ENCODE data around the gene IFRD1.
"Not testable (repeated sequence)": the region's sequence is repeated elsewhere in the genome, so short reads cannot be mapped to it uniquely, and the experiment has no call there.

Gene IFRD1

DNA sequence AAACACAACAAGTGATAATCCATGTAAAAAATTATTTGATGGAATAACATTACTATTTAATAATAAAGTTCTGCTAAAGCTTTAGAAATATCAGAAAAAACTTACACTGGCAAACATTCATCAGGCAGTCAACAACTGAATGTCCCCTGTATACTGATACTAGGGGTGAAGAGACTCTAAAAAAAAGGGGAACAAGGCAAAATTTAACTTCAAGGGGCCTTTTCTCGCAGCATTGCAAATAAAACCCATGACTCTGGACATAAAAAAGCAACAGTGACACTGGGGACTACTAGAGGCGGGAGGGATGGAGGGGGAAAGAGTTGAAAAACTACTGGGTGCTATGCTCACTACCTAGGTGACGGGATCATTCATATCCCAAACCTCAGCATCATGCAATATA, 5.8 kb upstream of the IFRD1 start:
- DNase-seq = no peak

DNA sequence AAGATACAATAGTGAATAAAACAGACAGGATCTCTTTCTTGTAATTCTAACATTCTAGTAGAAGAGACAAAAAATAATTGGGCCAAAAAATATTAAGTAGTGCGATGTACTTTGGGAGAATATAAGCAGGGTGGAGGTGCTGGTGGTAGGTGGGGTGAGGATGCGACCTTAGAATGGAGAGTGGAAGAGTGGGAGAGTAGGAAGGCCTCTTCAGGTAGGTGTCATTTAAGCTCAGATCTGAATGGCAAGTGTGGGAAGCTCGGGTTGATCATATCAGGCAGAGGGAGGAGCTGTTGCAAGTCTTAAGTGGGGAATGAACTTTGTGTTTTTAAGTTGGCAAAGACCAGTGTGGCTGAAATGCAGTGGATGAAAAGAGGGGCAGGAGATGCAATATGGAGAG, 3.8 kb upstream of the IFRD1 start:
- no peak for DNase-seq

DNA sequence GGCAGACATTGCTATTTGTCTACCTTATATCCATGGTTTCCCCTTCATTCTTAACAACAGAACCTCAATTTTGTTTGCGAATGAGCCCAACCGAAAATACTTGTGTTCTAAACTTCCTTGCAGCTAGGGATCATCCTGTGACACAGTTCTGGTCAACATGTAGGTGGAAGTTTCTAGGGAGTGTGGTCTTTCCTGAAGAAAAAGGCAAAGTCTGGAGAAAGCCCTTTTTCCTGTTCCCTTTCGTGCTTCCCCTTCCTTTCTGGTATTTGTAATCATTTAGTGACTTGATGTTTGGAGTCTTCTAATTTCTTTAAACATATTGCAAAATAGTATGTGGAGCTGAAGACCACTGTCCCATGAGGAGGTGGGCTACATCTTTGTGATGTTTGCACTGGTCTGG, 2.9 kb upstream of the IFRD1 start:
- no peak for DNase-seq

DNA sequence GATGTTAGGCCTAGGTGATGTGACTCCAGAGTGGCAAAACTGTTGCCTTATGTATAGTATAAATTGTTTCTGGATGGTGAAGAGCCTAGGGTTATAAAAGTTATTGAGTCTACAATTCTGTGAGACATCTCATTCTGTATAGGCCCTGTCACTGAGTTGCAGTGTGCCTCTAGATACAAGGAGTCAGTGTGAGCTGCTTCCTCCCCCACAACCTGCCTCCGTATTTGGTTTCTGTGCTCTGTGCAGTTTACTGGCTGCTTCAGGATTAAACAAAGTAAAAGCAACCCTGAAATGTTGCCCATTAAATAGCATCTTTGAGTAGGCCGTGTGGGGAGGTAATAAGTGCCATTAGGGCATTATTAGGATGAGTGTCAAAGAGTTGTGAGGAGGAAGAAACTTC, 1.9 kb upstream of the IFRD1 start:
- DNase-seq = no peak

DNA sequence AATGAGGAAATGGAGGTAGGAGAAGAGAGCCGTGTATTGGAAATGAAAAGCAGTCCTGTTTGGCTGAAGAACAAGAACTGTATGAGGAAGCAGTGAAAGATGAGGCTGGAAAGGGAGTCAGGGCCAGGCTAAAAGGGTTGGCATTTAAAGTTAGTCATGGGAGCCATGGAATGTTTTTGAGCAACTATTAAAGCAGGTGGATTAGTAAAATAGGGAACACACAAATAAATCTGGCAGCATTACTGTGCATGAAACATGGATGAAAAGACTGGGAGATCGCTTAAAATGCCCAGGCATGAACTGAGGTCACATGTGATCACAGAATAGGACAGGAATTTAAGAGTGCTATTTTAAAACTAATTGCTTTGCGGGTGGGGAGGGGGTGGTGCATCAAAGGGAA, 1.4 kb upstream of the IFRD1 start:
- no peak for DNase-seq

DNA sequence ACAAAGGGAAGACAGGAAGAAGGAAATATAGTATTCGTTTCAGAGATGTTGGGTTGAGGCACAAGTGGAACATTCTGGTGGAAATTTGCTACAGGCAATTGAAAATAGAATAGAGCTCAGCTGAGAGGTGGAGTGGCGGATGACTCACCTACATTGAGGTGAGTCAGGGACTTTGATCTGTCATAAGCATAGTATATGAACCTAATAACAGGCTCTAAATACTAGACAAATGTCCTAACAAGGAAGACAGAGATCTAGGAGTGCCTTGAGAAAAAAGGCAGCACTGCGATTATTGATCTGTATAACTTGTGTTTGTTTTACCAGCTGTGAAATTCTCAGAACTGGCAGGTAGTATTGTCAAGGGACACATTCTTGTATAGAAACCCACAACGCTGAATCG, 907 bp upstream of the IFRD1 start:
- peak; percentile 65 for DNase-seq

DNA sequence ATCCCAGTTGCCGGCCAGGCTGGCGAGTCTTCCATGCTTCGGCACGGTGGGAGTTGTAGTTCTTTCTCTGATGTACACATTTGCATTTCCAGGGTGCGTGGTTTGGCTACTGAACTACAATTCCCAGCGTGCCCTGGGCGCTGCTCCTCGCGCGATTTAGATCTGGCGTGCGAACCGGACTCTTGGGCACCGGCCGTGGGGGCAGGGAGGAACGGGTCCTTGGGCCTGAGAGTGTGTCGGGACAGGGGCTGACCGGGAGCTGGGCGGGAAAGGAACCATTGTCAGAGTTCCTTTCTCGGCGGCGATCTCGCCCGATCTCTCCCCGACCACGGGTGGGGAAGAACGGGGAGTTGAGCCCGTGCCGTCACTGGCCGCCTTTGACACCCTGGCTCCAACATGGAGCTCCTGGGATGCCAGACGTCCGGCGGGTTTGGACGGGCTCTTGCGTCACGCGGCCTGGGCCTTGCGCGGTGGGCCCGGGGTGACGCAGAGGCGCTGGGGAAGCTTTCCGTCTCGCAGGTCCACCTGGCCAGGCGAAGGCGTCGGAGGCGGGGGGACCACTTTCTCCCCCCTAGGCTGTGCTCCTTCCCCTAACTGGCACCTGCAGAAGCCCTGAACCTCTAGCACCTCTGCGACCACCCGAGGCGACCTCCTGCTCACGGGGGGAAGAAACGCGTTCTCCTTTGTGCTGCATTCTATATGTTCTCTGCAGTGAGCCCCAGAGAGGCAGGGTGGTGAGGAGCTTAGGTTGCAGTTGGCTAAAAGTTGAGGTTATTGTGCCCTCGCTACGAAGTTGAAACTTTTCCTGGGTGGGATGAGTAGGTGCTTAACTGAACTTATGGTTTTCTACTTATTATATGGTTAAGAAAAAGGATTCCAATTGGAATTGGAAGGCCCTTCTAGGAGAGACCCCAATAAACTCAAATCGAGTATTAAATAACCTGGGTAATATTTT, 824 bp downstream of the IFRD1 start:
- DNase-seq = peak; percentile 94

DNA sequence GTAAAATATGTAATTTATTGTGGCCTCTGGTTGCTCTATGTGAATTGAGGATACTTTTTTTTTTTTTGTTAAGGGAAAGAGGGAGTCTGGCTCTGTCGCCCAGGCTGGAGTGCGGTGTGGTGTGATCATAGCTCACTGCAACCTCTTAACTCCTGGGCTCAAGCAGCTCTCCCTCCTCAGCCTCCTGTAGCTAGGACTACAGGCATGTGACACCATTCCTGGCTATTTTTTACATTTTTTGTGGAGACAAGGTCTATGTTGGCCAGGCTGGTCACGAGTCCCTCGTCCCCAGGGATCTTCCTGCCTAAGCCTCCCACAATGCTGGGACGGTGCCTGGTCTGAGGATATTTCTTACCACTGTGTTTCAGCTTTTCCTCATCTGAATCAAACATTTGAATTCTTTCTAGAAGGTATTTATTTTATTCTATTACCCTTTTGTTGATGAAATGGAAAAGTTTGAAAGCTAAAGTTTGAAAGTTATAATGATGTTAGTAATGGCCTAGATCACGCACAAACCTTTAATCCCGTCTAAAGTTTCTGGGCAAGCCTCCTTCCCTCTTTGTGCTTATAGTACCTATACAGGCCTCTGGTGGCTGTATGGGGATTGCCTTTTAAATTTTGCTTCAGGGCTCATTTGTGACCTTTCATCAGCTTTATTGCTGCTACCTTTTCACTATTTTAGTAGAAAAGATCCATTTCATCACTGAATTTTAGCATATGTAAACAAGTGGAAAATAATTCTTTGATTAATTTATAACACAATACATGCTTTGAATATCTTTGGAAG, 2.0 kb downstream of the IFRD1 start:
- DNase-seq = no peak

DNA sequence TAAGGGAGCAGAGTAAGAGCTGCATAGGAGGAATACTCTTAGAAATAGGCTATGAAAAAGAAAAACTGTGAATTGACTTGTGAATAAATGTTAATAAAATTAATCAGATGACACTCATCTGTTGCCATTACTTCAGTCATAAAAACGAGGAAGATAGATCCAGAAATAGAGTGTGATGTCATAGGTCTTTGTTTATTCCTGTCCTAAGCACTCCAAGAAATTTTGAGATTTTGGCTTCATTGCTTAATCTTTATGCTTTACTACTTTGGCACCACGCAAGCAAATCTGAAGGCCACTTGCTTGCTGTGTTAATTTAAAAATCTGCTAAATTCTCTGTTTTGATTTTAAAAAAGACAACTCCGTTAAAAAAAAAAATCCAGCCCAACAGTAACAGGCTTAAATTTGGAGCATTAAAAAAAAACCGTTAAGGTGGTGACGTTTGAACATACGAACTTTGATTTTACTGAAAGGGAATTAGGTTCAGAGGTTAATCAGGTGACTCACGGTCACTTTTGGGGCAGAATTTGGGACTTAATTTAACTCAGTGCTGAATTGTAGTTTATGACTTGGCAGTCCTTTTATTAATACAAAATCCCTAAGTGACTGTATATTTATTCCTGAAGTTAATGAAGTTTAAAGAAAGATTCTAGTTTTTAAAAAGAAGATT, 3.4 kb downstream of the IFRD1 start:
- no peak for DNase-seq

DNA sequence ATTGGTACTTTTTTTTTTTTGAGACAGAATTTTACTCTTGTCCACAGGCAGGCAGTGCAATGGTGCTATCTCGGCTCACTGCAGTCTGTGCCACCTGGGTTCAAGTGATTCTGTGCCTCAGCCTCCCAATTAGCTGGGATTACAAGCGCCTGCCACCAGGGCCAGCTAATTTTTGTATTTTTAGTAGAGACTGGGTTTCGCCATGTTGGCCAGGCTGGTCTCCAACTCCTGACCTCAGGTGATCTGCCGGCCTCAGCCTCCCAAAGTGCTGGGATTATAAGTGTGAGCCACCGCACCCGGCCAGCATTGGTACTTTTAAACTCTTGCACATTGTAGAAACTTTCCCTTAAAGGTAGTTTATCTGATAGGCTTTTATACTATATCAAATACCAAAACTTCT, 3.9 kb downstream of the IFRD1 start:
- not testable (repeated sequence) for DNase-seq

DNA sequence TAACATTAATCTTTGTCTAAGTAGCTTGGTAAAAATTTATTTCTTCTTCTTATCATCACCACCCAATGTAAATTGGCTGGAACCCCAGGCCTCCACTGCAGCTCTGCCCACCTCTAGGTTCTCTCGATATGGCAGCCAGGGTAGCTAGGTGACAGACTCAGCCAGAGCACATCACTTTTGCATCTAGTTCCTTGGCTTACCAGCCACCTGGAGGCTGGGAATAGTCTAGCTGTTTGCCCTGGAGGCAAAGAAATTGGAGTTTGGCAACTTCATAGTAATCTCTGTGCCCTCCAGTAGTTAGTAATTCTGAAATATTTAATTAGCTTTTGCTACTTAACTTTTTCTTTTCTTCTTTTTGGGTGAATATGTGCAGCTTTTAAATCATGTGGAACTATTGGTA, 9.4 kb downstream of the IFRD1 start:
- no peak for DNase-seq

DNA sequence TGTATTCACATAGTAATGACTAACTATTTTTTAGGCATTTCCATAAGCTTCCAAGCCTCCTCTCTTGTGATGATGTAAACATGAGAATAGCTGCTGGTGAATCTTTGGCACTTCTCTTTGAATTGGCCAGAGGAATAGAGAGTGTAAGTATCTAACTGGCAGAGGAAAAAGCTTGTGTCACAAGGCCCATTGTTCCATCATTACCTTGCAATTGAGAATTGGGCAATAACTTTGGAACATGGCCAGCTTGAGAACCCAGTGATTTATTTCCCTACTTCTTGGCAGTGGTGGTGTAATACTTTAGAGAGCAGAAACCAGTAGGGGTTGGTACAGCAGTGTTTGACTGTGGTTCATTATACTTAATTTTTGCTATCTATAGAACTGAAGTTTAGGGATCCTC, 12.0 kb downstream of the IFRD1 start:
- DNase-seq = no peak

DNA sequence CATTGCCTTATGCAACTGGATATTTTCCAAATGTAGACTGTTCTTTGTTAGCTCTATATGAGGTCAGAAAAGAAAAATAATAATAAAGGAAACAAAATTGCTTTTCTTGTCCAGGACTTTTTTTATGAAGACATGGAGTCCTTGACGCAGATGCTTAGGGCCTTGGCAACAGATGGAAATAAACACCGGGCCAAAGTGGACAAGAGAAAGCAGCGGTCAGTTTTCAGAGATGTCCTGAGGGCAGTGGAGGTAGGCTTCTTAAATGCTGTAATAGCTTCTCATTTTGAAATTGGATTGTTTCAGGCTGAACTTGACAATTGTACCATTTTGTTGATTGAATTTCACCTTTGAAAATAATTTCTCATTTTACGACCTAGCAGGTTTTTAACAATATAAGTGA, 17.6 kb downstream of the IFRD1 start:
- no peak for DNase-seq

DNA sequence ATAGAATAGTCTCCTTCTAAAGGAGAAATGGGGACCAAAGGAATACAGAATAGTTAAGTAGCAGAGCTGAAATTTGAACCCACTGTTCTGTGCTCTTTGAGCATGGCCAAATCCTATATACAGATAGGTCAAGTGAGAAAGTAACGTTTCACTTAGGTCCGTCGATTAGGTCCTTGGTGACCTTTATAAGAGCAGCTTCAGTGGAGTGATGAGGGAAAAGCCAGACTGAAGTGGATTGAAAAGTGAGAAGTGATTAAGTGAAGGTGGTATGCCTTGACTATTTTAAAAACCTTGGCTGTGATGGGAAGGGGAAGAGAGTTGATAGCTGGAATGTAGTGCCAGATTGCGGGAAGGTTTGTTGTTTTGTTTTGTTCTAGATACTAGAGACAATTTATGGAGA, 19.9 kb downstream of the IFRD1 start:
- no peak for DNase-seq

DNA sequence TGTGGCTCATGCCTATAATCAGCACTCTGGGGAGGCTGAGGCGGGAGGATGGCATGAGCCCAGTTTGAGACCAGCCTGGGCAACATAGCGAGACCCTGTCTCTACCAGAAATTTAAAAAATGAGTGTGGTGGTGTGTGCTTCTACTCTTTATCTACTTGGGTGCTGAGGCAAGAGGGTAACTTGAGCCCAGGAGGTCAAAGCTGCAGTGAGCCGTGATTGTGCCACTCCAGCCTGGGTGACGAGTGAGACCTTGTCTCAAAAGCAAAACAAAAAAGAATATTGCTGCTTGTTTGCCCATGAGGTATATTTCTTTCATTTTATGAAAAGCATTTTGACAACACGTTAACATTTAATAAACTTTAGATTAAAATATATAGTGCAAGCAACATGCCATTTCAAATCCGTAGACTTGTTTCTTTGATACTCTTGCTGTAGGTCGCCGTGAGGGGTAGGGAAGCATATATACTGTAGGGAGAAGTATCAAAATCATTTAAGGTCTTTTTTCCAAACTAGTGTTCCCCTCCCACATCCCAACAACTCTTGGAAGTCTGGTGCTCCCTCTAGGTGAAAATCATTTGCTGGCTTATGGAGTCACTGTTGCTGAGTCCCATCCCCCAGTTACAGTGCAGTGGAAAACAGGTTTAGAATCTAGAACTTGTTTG, 26.3 kb downstream of the IFRD1 start:
- DNase-seq = no peak

DNA sequence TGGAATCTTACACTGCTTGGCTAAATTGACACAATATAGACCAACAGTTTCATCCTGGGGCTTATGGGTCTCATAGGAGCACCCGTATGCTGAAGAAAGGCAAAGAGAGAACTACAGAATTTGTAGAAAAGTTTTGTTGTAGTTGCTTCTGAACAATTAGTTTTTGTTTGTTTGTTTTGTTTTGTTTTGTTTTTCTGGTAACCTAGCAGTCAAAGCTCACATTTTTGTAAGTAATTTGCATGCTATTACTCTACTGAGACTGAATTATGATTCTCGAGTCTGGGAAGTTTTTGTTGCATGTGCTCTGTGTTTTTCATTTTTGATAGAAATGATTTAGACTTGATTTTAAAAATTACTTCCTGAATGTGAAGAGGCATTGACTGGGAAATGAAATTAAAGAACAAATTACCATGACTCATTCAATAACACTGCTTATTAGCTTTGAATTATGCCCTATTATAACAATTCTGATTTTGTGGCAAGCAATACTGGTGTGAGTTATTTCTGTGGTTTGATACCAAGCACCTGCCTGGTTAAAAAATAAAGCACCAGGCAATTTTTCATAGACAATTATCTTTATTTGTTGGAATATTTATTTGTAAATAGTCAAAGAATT, 31.0 kb downstream of the IFRD1 start:
- DNase-seq = no peak

DNA sequence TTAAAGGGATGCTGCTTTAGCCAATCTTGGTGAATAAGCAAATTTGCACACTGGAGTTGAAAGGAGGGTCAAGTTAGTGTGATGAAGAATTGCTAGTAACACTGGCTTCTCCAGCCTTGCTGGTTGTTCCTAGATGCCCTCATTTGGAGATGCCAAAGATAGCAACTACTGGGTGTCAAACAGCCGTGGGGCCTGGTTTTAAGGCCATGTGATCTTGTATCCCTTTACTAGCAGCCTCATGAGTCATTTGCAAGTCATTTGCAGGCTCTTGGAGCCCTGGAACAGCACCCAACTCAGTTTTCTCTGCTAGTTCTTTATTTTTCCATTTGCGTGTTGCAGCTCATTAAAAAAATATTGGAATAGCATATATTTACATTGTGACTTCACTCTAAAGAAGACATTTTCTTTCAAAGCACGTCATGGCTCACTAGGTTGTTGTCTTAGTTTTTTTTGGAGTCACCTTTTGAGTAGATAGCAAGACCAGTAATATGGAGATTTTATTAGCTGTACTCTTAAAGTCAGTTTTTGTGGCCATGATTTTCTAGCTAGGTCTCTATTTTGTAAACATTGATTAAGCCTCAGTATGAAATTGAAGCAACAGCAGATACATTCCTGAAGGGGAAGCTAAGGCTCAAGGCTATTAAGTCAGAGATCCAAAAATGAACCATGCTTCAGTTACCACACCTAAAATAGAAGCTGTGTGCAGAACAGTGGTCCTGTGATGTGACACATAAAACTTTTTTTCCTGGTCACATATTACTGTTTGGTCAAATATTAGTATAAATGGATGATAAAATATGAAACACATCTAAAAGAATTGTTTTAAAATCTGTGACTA, 31.8 kb downstream of the IFRD1 start:
- DNase-seq = no peak

DNA sequence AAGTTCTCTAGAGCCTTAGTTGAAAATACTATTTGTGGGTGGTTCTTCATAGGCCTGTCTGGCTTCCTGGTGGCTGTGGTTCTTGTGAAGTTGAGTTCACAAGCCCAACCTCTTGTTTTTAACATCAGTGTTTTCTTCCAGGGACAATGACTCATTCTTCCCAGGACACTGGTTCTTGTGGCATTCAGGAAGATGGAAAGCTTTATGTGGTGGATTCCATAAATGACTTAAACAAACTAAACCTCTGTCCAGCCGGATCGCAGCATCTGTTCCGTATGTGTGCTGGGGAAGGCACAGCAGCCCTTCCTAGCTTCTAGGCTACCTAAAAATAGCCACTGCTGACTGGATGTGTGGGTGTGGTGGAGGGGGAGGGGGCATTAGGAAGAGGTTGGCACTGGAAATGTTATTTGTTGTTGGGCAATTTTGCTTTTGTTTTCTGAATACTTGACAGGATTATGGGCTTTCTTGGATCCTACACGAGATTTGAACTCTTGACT, 34.5 kb downstream of the IFRD1 start:
- DNase-seq = no peak

DNA sequence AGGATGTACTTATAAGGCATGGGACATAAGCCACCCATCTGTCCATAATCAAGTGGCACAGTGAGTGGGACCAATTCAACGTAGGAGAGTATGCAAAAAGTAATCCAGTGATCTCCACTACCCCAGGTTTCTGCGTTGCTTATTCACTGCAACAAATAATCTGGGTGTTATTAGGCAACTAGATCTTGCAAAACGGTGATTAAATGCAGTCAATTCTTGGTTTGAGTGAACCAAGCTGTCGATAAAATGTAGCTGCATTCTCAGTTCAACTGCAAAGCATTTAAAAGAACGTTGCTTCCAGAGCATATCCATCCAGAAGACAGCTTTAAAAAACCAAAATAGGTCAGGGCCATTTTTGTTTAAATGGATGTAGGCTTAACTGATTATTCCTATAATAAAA, 35.5 kb downstream of the IFRD1 start:
- DNase-seq = no peak

DNA sequence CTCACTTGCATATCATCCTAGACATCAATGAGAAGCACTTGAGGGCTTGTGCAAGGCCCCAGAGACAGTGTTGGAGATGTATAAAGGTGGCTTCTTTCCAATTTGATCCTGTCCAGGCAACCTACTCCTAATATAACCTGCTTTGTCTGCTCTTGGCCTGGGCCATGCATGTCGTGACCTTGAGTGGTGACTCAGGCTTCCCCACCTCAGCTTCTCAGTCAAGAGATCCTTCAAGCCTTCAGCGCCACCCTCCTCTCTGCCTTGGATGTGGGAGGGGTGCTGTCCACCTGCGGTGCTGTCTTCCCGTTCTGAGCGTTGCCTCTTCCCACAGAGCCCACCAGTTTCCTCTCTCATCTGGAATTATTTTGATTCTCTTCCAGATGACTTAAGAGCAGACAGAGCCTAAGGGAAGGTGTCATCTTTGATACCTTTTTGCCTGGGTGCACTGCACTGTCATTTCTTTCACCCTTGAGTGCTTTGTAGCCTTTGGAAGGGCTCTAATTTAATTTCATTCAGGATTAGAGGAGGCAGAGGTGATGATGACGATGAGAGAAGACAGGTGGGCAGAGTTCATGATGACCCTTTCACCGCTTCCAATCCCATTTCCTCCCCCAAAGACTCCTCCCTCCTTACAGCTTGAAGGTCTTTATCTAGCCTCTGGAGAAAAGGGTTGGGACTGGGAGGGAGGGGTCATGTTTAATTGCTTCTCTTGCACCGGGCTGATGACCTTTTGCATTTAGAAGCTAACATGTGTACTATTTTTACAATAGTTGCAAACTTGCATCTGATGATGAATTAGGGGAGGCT, 37.4 kb downstream of the IFRD1 start:
- DNase-seq = no peak

DNA sequence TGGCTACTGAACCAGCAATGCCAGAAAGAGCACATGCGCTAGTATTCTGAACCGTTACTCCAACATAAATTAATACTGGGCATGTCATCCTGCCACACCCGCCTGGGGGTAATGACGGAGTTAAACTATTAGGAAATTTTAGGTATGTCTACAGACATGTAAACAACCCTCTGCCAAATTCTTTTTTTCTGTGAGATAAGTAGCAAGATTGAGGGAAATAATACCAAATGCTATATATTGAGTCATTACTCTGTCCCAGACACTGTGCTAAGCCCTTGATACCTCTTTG, 37.9 kb downstream of the IFRD1 start:
- DNase-seq = no peak

All from activated CD4-positive, alpha-beta T cell treated with anti-CD3 and anti-CD28 coated beads, Interleukin-2, amount 50 U/mL, for 16 hours (primary cell).